GM18511 (cell line): ENCODE results near the gene TRIM27.
"Not testable (repeated sequence)": the region's sequence is repeated elsewhere in the genome, so short reads cannot be mapped to it uniquely, and the experiment has no call there.

Source experiments
- ATAC-seq: cut with Tn5 transposase; IDR thresholded peaks from one replicate; pipeline ENCODE4 v1.9.1; 2021; ENCODE audit warnings: mild to moderate bottlenecking, moderate library complexity; ENCODE audit not compliant: unreplicated experiment

Gene TRIM27, protein sequence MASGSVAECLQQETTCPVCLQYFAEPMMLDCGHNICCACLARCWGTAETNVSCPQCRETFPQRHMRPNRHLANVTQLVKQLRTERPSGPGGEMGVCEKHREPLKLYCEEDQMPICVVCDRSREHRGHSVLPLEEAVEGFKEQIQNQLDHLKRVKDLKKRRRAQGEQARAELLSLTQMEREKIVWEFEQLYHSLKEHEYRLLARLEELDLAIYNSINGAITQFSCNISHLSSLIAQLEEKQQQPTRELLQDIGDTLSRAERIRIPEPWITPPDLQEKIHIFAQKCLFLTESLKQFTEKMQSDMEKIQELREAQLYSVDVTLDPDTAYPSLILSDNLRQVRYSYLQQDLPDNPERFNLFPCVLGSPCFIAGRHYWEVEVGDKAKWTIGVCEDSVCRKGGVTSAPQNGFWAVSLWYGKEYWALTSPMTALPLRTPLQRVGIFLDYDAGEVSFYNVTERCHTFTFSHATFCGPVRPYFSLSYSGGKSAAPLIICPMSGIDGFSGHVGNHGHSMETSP

DNA sequence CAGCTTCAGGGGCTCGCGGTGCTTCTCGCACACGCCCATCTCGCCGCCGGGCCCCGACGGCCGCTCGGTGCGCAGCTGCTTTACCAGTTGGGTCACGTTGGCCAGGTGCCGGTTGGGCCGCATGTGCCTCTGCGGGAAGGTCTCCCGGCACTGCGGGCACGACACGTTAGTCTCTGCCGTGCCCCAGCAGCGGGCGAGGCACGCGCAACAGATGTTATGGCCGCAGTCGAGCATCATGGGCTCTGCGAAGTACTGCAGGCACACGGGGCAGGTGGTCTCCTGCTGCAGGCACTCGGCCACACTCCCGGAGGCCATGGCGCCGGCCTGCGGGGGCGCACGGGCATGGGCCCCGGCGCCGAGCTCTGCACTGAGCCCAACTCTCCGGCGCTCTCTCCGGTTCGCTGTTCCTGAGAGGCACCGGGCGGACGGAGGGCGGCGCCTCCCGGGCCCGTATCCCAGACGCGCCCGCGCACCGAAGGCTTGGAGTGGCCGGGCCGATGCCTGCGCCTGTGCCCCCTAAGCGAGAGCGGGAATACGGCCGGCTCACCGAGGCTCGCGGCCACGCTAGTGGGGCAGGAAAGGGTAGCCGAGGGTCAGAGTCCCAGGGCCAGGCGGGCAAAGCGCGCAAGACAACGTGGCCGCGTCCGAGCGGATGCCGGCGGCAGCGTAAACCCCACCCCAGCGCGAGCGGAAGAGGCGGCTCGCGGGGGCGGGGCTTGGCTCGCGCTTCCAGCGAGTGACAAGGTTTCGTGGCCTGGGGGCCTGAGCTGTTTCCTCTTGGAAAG lies at the start of gene TRIM27:
TSS of gene TRIM27 (minus strand) at position 668 of the 785 bp plus-strand sequence. CDS start at position 315, 353 bp downstream.
- peak; percentile 94 for ATAC-seq

GRCh38 chr6:28970056-28970455 lies 46.3 kb upstream of the TRIM27 start:
- ATAC-seq, result not testable (repeated sequence)

- no peak for ATAC-seq
These were observed 45.3 kb upstream of the TRIM27 start for GRCh38 chr6:28969129-28969528.

DNA sequence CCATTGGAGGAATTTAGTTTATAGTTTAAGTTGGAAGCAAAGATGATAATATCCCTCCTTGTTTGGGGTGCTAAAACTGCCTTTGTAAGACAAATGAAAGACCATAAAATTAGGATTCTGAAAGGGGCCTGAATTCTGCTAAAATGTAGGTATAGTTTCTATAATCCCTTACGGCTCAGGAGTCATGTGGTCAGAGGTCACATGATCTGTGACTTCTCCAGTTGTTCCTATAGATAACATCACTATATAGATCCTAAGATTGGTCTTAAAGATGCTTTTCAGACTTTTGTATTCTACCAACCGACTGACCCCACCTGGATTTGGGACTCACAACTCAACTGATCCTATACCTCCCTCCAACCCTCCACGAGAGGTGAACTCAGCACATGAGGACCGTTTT lies 44.7 kb upstream of the TRIM27 start:
- ATAC-seq, result no peak

DNA sequence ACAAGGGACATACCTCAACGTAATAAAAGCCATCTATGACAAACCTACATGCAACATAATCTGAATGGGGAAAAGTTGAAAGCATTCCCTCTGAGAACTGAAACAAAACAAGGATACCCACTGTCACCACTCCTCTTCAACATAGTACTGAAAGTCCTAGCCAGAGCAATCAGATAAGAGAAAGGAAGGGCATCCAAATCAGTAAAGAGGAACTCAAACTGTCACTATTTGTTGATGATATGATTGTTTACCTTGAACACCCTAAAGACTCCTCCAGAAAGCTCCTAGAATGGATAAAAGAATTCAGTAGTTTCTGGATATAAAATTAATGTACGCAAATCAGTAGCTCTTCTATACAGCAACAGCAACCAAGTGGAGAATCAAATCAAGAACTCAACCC lies 41.9 kb upstream of the TRIM27 start:
- no peak for ATAC-seq

DNA sequence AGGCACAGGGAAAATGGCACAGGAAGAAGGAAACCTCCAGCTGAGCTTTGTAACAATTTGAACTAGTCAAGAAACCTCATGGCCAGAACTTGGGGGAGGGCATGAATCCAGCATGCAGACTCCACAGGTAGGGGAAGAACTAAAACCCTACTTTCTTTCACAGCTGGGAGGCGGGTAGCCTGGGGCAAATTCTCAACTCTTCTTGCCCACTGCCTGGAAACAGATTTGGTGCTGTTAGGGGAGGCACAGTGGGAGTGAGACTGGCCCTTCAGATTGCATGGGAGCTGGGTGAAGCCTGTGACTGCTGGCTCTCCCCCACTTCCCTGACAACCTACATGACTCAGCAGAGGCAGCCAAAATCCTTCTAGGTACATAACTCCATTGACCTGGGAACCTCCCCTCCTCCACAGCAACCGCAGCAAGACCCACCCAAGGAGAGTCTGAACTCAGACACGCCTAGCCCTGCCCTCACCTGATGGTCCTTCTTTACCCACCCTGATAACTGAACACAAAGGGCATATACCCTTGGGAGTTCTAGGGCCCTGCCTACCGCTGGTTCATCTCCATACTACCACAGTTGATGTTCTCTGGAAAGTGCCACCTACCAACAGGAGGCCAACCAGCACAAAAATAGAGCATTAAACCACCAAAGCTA lies 37.2 kb upstream of the TRIM27 start:
- no peak for ATAC-seq

DNA sequence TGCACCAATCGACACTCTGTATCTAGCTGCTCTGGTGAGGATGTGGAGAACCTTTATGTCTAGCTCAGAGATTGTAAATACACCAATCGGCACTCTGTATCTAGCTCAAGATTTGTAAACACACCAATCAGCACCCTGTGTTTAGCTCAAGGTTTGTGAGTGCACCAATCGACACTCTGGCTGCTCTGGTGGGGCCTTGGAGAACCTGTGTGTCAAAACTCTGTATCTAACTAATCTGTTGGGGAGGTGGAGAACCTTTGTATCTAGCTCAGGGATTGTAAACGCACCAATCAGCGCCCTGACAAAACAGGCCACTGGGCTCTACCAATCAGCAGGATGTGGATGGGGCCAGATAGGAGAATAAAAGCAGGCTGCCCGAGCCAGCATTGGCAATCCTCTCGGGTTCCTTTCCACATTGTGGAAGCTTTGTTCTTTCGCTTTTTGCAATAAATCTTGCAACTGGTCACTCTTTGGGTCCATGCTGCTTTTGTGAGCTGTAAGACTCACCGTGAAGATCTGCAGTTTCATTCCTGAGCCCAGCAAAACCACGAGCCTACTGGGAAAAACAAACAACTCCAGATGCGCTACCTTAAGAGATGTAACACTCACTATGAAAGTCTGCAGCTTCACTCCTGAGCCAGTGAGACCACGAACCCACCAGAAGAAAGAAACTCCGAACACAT lies 34.9 kb upstream of the TRIM27 start:
- ATAC-seq, result not testable (repeated sequence)

DNA sequence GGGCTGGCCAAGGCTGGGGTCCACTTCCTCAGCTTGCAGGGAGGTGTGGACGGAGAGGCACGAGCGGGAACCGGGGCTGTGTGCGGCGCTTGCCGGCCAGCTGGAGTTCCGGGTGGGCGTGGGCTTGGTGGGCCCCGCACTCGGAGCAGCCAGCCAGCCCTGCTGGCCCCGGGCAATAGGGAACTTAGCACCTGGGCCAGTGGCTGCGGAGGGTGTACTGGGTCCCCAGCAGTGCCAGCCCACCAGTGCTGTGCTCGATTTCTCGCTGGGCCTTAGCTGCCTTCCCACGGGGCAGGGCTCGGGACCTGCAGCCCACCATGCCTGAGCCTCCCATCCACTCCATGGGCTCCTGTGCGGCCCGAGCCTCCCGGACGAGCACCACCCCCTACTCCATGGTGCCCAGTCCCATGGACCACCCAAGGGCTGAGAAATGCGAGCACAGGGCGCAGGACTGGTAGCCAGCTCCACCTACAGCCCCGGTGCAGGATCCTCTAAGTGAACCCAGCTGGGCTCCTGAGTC lies 34.1 kb upstream of the TRIM27 start:
- ATAC-seq, result not testable (repeated sequence)

GRCh38 chr6:28956331-28956730 lies 32.5 kb upstream of the TRIM27 start:
- no peak for ATAC-seq

GRCh38 chr6:28953585-28954258 lies 29.9 kb upstream of the TRIM27 start:
- no peak for ATAC-seq

DNA sequence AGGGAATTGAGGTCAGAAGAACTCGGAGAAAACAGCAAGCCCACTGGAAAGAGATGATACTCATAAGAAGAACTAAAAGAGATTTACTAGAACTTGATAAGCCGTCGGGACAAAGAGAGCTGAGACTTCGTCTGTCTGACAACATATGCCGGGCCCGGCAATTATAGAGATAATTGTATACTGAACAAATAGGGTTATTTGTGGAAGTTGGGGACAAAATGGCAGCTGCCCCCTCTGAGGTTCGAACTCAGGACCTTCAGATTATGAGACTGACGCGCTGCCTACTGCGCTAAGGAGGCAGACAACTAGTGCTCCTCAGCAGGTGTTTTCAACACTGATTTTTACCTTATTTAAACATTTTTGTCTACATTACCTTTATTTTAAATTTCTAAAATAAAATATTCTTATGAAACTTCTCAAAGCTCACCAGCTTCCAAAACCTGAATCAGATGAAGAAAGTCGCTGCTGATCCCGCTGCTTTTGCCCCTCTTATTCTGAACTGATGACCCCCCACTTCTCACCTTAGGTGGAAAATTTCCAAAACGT lies 29.3 kb upstream of the TRIM27 start:
- ATAC-seq, result peak; percentile 58

DNA sequence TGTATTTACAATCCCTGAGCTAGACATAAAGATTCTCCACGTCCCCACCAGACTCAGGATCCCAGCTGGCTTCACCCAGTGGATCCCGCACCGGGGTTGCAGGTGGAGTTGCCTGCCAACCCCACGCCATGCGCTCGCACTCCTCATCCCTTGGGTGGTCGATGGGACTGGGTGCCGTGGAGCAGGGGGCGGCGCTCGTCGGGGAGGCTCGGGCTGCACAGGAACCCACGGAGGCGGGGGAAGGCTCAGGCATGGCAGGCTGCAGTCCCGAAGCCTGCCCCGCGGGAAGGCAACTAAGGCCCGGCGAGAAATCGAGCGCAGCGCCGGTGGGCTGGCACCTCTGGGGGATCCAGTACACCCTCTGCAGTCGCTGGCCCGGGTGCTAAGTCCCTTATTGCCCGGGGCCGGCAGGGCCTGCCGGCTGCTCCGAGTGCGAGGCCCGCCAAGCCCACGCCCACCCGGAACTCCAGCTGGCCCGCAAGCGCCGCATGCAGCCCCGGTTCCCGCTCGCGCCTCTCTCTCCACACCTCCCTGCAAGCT lies 25.9 kb upstream of the TRIM27 start:
- not testable (repeated sequence) for ATAC-seq

DNA sequence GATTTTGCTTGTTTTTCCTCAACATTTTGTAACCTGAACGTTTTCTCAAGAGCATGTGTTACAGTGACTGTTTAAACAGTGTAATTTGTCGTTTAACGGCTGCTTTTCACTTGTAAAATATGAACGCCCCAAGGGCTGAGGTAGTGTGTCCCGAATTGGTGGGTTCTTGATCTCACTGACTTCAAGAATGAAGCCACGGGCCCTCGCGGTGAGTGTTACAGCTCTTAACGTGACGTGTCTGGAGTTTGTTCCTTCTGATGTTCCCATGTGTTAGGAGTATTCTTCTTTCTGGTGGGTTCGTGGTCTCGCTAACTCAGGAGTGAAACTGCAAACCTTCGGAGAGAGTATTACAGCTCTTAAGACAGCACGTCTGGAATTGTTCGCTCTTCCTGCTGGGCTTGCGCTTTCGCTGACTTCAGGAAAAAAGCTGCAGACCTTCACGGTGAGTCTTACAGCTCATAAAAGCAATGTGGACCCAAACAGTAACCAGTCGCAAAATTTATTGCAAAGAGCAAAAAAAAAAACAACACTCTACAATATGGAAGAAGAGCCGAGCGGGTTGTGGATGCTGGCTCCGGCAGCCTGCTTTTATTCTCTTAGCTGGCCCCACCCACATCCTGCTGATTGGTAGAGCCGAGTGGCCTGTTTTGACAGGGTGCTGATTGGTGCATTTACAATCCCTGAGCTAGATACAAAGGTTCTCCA lies 25.1 kb upstream of the TRIM27 start:
- ATAC-seq, result no peak

DNA sequence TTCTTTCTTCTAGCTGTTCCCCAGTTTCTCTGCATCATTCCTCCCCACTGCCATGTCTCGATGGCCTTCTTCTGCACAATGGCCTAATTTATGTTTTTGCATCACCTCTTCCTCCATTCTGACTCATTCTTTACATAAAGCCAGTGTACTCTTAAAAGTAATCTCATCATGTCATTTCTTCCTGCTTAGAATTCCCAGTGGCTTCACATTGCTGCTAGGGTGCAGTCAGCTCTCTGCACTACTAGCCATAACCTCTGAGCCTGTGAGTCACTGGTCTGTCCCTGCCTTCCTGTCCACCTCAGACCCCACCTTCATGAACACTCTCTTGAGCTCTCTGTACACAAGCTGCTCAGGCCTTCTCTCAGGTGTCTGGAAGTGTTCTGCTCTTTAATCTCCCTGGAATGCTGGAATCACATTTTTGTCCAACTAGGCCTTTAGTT lies 24.1 kb upstream of the TRIM27 start:
- ATAC-seq, result no peak

DNA sequence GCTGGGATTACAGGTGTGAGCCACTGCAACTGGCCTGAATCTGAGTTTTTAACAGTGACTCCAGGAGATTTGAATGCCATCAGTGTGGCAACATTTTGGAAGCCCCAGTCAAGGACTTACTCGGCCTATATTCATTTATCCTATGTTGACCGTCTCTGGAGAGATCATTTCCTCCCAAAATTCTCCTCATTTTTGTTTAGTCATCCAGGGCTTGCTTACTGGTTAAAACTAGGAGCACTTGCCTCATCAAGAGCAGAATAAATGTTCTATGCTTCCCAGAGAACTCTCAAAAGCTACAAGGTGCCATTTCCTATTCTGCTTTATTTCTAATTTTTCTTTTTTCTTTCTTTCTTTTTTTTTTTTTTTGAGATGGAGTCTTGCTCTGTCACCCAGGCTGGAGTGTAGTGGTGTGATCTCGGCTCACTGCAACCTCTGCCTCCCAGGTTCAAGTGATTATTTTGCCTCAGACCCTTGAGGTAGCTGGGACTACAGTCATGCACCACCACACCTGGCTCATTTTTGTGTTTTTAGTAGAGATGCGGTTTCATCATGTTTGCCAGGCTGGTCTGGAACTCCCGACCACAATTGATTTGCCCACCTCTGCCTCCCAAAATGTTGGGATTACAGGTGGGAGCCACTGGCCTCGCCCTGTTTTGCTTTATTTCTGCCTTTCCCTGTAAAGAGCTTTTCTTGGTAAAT lies 23.4 kb upstream of the TRIM27 start:
- ATAC-seq, result no peak

DNA sequence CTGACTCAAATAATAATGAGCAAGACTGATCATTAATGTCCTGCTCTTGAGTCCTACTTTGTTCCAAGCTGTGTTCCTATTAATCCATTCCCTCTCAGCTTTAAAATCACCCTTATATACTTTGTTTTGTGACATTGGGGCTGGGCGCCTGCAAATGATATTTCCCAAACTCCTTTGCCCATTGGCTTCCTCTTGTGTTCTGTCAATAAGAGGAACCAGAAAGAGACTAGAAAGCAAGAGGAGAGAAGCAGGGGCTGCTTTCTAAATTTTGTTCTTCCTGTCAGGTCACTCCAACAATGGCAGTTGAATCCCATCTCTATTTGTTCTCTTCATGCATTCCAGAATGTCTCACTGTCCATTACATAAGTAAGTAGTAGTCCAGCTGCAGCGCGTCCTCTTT lies 21.6 kb upstream of the TRIM27 start:
- ATAC-seq, result no peak

DNA sequence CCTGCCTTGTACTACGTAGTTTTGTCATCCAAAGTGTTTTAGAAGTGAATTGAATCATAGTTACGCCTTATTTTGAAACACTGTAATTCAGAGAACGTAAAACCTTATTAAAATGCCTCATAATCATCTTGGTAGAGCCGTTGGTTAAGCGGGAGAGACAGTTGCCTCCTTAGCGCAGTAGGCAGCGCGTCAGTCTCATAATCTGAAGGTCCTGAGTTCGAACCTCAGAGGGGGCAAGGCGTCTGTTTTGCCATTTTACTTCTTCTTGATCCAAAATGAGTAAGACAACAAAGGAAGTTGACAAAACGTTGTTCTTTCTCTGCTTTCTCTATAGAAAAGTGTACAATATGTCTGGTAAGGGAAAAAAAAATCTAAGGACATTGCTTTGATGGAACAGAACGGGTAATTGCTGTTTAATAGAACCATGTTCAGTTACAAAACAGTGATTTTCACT lies 20.7 kb upstream of the TRIM27 start:
- ATAC-seq, result no peak
